Neural progenitor cell (in vitro differentiated cells): ENCODE measurements around the gene TRIM65. TPM values are rescaled to one million over a fixed set of nuclear protein-coding genes. Genes with fewer than 3 reads are reported as not detected.
A peak's percentile ranks its signal among the peaks of the same experiment; 100 is the strongest.

ENCODE experiments used
- DNase-seq: peaks from one replicate; pipeline ENCODE4 v3.0.0-alpha.2; 2016; ENCODE audit warnings: low spot score
- H2AFZ ChIP-seq: fragments of 200-600 bp; sonication (generic); replicated peaks from 2 replicates; pipeline ENCODE4 v1.6.1; 2016; ENCODE audit warnings: antibody characterized with exemption
- H3F3A ChIP-seq: fragments of 200-600 bp; sonication (generic); 2 replicates; pipeline ENCODE4 v1.6.1; 2016; ENCODE audit warnings: antibody characterized with exemption, low read depth
- H3K27ac ChIP-seq: fragments of 200-600 bp; sonication (generic); 2 replicates; pipeline ENCODE4 v1.5.1; 2016; ENCODE audit warnings: mild to moderate bottlenecking
- H3K27me3 ChIP-seq: fragments of 200-600 bp; sonication (generic); 2 replicates; pipeline ENCODE4 v1.6.1; 2016; ENCODE audit warnings: mild to moderate bottlenecking, moderate library complexity
- H3K36me3 ChIP-seq: fragments of 200-600 bp; sonication (generic); 2 replicates; pipeline ENCODE4 v1.5.1; 2016
- H3K4me1 ChIP-seq: fragments of 200-600 bp; sonication (generic); 2 replicates; pipeline ENCODE4 v1.6.1; 2016; ENCODE audit warnings: mixed run types
- H3K4me2 ChIP-seq: fragments of 200-600 bp; sonication (generic); 2 replicates; pipeline ENCODE4 v1.6.1; 2016
- H3K4me3 ChIP-seq: fragments of 200-600 bp; sonication (generic); 2 replicates; pipeline ENCODE4 v1.5.1; 2016
- H3K79me2 ChIP-seq: fragments of 200-600 bp; sonication (generic); 2 replicates; pipeline ENCODE4 v1.6.1; 2016; ENCODE audit warnings: low read depth
- H3K9ac ChIP-seq: fragments of 200-600 bp; sonication (generic); 2 replicates; pipeline ENCODE4 v1.6.1; 2016
- H3K9me3 ChIP-seq: fragments of 200-600 bp; sonication (generic); 2 replicates; pipeline ENCODE4 v1.5.1; 2016; ENCODE audit warnings: low read depth
- H4K20me1 ChIP-seq: fragments of 200-600 bp; sonication (generic); 2 replicates; pipeline ENCODE4 v1.6.1; 2016; ENCODE audit warnings: low read depth
- H3K27ac Mint-ChIP-seq: 3 replicates; pipeline ENCODE4 v1.8.0; 2021; ENCODE audit warnings: mixed read lengths
- H3K27me3 Mint-ChIP-seq: 2 replicates; pipeline ENCODE4 v1.8.0; 2022; ENCODE audit warnings: low read depth, mild to moderate bottlenecking, inconsistent platforms, moderate library complexity, mixed read lengths; ENCODE audit not compliant: insufficient read depth
- H3K36me3 Mint-ChIP-seq: 3 replicates; pipeline ENCODE4 v1.8.0; 2021; ENCODE audit warnings: mixed read lengths
- H3K4me1 Mint-ChIP-seq: 3 replicates; pipeline ENCODE4 v1.8.0; 2021; ENCODE audit warnings: mixed read lengths
- H3K4me3 Mint-ChIP-seq: 3 replicates; pipeline ENCODE4 v1.8.0; 2021; ENCODE audit warnings: mild to moderate bottlenecking, moderate library complexity, mixed read lengths
- H3K9me3 Mint-ChIP-seq: 3 replicates; pipeline ENCODE4 v1.8.0; 2020; ENCODE audit warnings: mixed read lengths
- EZH2 ChIP-seq: fragments of 200-600 bp; sonication (generic); IDR thresholded peaks from 2 replicates; pipeline ENCODE4 v1.6.1; 2017; ENCODE audit warnings: antibody characterized with exemption, mild to moderate bottlenecking, moderate library complexity
- EZH2phosphoT487 ChIP-seq: fragments of 200-600 bp; sonication (generic); IDR thresholded peaks from 2 replicates; pipeline ENCODE4 v1.6.1; 2017; ENCODE audit warnings: antibody characterized with exemption
- total RNA-seq: library from RNA; depleted of rRNA; stranded (reverse); fragments of >200 nt; gene quantifications from 2 replicates; pipeline ENCODE4 v1.2.3, GENCODE V29; 2015; ENCODE audit warnings: low replicate concordance
- TF ChIP-seq, protein P1 (sequence below): fragments of 200-600 bp; sonication (generic); IDR thresholded peaks from 2 replicates; pipeline ENCODE4 v1.5.1; 2017; ENCODE audit warnings: antibody characterized with exemption, mild to moderate bottlenecking

Gene TRIM65
- total RNA-seq, 1 donor from 2014 or later, result 17.2 TPM

DNA sequence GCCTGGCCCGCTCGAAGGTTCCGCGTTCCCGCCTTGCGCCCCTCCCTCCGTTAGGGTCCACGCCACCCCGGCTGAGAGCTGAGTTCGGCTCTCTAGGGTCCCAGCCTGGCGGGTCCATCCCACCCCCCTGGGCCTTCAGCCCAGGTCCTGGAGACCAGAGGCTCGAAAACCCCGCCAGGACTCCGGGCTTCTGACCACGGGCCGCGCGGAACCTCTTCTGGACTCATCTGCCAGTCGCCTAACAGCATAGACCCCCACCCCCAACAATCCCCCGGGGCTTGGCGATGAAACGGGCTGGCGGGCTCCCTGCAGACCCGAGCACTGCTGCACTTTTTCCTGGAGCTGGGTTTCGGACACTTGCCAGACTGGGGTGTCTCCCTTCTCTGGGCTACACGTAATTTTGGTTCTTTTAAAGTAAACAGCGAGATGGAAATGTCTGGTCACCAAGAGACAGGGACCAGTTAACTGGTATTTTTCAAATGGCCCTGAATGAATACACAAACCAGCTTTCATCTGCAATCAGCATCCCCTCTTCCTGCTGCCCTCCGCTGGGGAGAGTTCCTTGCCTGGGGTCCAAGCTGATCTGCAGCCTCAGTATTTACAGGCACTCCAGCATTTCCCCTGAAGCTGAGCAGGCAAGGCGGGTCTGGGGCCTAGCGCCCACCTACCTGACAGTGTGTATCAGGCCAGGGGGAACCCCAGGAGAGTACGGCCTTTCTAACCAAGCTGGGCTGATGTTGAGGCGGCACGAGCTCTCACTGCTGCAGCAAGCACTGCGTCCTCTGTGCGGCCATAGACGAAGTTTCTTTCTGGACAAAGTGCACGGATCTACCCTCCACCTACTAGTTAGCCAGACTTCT lies 639 bp upstream of the TRIM65 start:
- TF ChIP-seq EZH2phosphoT487 (no peak), EZH2 (no peak)
- TF ChIP-seq, protein P1, sequence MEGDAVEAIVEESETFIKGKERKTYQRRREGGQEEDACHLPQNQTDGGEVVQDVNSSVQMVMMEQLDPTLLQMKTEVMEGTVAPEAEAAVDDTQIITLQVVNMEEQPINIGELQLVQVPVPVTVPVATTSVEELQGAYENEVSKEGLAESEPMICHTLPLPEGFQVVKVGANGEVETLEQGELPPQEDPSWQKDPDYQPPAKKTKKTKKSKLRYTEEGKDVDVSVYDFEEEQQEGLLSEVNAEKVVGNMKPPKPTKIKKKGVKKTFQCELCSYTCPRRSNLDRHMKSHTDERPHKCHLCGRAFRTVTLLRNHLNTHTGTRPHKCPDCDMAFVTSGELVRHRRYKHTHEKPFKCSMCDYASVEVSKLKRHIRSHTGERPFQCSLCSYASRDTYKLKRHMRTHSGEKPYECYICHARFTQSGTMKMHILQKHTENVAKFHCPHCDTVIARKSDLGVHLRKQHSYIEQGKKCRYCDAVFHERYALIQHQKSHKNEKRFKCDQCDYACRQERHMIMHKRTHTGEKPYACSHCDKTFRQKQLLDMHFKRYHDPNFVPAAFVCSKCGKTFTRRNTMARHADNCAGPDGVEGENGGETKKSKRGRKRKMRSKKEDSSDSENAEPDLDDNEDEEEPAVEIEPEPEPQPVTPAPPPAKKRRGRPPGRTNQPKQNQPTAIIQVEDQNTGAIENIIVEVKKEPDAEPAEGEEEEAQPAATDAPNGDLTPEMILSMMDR, result no peak
- Histone ChIP-seq H4K20me1 (peaks cover 11% of the 10 kb centered on the region), H3K9ac (no peak overlapping the region), H3K9me3 (no peaks in the 10 kb centered on the region), H3K36me3 (no peaks in the 10 kb centered on the region), H3K79me2 (peaks cover 26% of the 10 kb centered on the region), H3K4me2 (peak overlapping the region; percentile 78), H3F3A (peaks cover 14% of the 10 kb centered on the region), H3K27me3 (no peaks in the 10 kb centered on the region), H3K4me1 (peaks cover 16% of the 10 kb centered on the region), H3K27ac (peak overlapping the region; percentile 8), H3K4me3 (peak overlapping the region; percentile 68), H2AFZ (peak overlapping the region; percentile 70)
- peak; percentile 52 for DNase-seq
- Mint-ChIP-seq H3K4me3 (peak overlapping the region; percentile 80), H3K9me3 (no peaks in the 10 kb centered on the region), H3K27ac (peak overlapping the region; percentile 78), H3K36me3 (peaks cover 2% of the 10 kb centered on the region), H3K4me1 (peaks cover 26% of the 10 kb centered on the region), H3K27me3 (peaks cover 5% of the 10 kb centered on the region)

DNA sequence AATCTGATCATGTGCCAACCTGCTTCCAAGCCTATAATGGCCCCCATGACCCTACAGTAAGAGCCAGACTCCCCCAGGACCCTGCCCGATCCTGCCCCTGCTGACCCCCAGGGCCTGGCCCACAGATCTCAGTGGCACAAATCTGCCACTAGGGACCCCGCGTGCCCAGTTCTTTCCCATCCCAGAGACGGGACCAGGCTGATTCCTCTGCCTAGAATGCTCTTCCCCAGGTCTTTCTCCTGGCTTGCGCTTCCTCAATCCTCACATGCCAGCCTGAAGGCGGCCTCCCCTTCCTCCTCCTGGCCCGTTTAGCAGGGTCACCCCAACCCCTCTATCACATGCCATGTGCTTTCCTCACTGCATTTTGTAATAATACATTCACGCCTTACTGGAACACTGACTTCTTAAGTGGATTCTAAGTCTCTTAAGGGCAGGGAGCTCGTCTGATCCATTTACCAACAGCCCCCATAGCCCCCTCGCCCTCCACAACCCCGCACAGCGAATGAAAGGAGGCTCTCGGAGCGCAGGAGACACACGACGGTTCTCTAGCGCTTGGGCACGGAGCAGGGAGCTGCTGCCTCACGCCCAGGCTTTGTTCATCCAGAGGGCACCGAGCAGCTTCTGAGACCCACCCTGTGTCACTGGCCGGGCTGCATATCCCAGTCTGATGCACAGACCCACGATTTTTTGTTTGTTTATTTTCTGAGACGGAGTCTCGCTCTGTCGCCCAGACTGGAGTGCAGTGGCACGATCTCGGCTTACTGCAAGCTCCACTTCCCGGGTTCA lies 1.2 kb downstream of the TRIM65 start:
- Mint-ChIP-seq H3K4me1 (peaks cover 35% of the 10 kb centered on the region), H3K4me3 (peak overlapping the region; percentile 82), H3K36me3 (no peaks in the 10 kb centered on the region), H3K27me3 (peaks cover 5% of the 10 kb centered on the region), H3K27ac (peak overlapping the region; percentile 44), H3K9me3 (no peaks in the 10 kb centered on the region)
- Histone ChIP-seq H2AFZ (peak overlapping the region; percentile 29), H3K9me3 (no peaks in the 10 kb centered on the region), H3K27me3 (no peaks in the 10 kb centered on the region), H3K4me3 (peak overlapping the region; percentile 68), H4K20me1 (peaks cover 11% of the 10 kb centered on the region), H3K4me2 (peak overlapping the region; percentile 78), H3K79me2 (peaks cover 26% of the 10 kb centered on the region), H3K9ac (peak overlapping the region; percentile 4), H3F3A (peaks cover 14% of the 10 kb centered on the region), H3K27ac (no peak overlapping the region), H3K36me3 (no peaks in the 10 kb centered on the region), H3K4me1 (peaks cover 16% of the 10 kb centered on the region)
- DNase-seq, result peak; percentile 67
- no peak for TF ChIP-seq EZH2phosphoT487
- TF ChIP-seq, protein P1, result peak; percentile 54

DNA sequence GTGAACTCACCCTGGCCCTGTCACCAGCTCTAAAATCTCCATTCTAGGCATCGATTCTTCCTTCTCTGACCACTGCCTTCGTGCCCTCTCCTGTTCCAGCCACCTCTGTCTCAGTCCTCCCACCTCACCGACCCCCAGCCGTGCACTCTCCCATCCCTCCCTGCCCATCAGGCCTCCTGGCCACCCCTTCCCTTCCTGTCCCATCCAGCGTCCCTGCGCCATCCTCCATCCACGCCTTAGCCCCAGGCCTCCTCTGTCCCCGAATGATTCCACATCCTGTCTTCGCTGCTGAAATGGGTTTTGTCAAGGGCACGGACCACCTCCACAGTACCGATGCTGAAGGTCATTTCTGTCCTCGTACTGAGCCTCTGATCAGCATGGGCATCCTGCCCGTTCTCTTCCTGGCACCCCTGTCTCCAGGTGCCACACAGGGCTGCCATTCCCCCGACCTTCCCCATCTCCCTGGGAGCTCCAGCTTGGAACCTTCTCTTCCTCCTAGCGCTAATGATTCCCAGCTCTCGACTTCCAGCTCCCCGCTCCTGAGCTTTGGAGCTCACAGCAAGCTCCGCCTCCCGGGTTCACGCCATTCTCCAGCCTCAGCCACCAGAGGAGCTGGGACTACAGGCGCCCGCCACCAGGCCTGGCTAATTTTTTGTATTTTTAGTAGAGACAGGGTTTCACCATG lies 2.6 kb downstream of the TRIM65 start:
- Mint-ChIP-seq H3K27me3 (peaks cover 4% of the 10 kb centered on the region), H3K9me3 (no peaks in the 10 kb centered on the region), H3K4me3 (peak overlapping the region; percentile 12), H3K27ac (peak overlapping the region; percentile 46), H3K36me3 (peaks cover 8% of the 10 kb centered on the region), H3K4me1 (peaks cover 41% of the 10 kb centered on the region)
- H3K4me3 ChIP-seq, result no peak overlapping the region
- peak; percentile 55 for DNase-seq
- H3K79me2 ChIP-seq, result peaks cover 26% of the 10 kb centered on the region
- H3K4me2 ChIP-seq, result peak overlapping the region; percentile 78
- no peak overlapping the region for H3K27ac ChIP-seq
- H3F3A ChIP-seq, result peaks cover 14% of the 10 kb centered on the region
- H4K20me1 ChIP-seq, result peaks cover 11% of the 10 kb centered on the region
- no peaks in the 10 kb centered on the region for H3K36me3 ChIP-seq
- H2AFZ ChIP-seq, result no peak overlapping the region
- peaks cover 16% of the 10 kb centered on the region for H3K4me1 ChIP-seq
- TF ChIP-seq, protein P1, result no peak
- TF ChIP-seq EZH2phosphoT487, result no peak
- no peak for TF ChIP-seq EZH2
- no peak overlapping the region for H3K9ac ChIP-seq
- no peaks in the 10 kb centered on the region for H3K9me3 ChIP-seq
- no peaks in the 10 kb centered on the region for H3K27me3 ChIP-seq
